ENCODE results near the gene RFK.
"Not testable (repeated sequence)": the region's sequence is repeated elsewhere in the genome, so short reads cannot be mapped to it uniquely, and the experiment has no call there.

The RFK gene

GRCh38 chr9:76374783-76375559, 19.3 kb downstream of the RFK start:
- intact Hi-C loops (cut with DNase I), result no loop called here
- no peak for DNase-seq

- intact Hi-C loops (cut with DNase I), result no loop called here
- no peak for DNase-seq
These were observed 20.3 kb downstream of the RFK start for GRCh38 chr9:76373784-76374474.

GRCh38 chr9:76373173-76373783, 20.9 kb downstream of the RFK start:
- intact Hi-C loops (cut with DNase I), result no loop called here

GRCh38 chr9:76372336-76372735, 21.9 kb downstream of the RFK start:
- intact Hi-C loops (cut with DNase I), result no loop called here
- no peak for DNase-seq

More at GRCh38 chr9:76373173-76373783, 20.9 kb downstream of the RFK start:
- DNase-seq, result no peak

GRCh38 chr9:76371901-76372300, 22.3 kb downstream of the RFK start:
- DNase-seq, result peak in 7 of 42 donors; percentile 11 to 62 (median 33)
- intact Hi-C loops (cut with DNase I), result no loop called here

- DNase-seq, result no peak
- intact Hi-C loops (cut with DNase I), result no loop called here
These were observed 23.7 kb downstream of the RFK start for GRCh38 chr9:76370396-76371023.

- intact Hi-C loops (cut with DNase I), result no loop called here
- DNase-seq, result no peak
These were observed 24.6 kb downstream of the RFK start for GRCh38 chr9:76369583-76369982.

- intact Hi-C loops (cut with DNase I), result no loop called here
- no peak for DNase-seq
These were observed 28.0 kb downstream of the RFK start for GRCh38 chr9:76366275-76366674.

GRCh38 chr9:76365028-76365427, 29.2 kb downstream of the RFK start:
- DNase-seq, result no peak
- intact Hi-C loops (cut with DNase I), result no loop called here

- no peak for DNase-seq
These were observed 31.2 kb downstream of the RFK start for GRCh38 chr9:76363032-76363395.

GRCh38 chr9:76362332-76363031, 31.7 kb downstream of the RFK start:
- DNase-seq; intact Hi-C loops (cut with DNase I): not testable (repeated sequence)

More at GRCh38 chr9:76363032-76363395, 31.2 kb downstream of the RFK start:
- intact Hi-C loops (cut with DNase I), result no loop called here

GRCh38 chr9:76359766-76360165, 34.5 kb downstream of the RFK start:
- no peak for DNase-seq
- intact Hi-C loops (cut with DNase I), result no loop called here

GRCh38 chr9:76359365-76359764, 34.9 kb downstream of the RFK start:
- DNase-seq, result no peak
- intact Hi-C loops (cut with DNase I), result no loop called here

- no peak for DNase-seq
- intact Hi-C loops (cut with DNase I), result no loop called here
These were observed 35.5 kb downstream of the RFK start for GRCh38 chr9:76358628-76359280.

- intact Hi-C loops (cut with DNase I), result no loop called here
- DNase-seq, result no peak
These were observed 36.7 kb downstream of the RFK start for GRCh38 chr9:76357555-76357954.

- intact Hi-C loops (cut with DNase I), result no loop called here
- peak in 34 of 42 donors; percentile 6 to 78 (median 41) for DNase-seq
These were observed 38.3 kb downstream of the RFK start for GRCh38 chr9:76355886-76356285.

GRCh38 chr9:76354221-76354620, 40.0 kb downstream of the RFK start:
- no peak for DNase-seq
- intact Hi-C loops (cut with DNase I), result no loop called here

- no peak for DNase-seq
- intact Hi-C loops (cut with DNase I), result no loop called here
These were observed 40.9 kb downstream of the RFK start for GRCh38 chr9:76353280-76353679.

Measured in head of caudate nucleus (tissue), 42 donors.